NCI-H2081 (cell line): ENCODE data around the gene ATP1A3.

Experiments
- DNase-seq, 2 experiments: peaks; one replicate each; lab custom pipeline; 2025; lab: John Stamatoyannopoulos, UW

ATP1A3 gene

GRCh38 chr19:41987141-41987860 is 6.7 kb downstream of the ATP1A3 start:
- no peak for DNase-seq

- DNase-seq: no peak
Observed at GRCh38 chr19:41984961-41985360, 9.1 kb downstream of the ATP1A3 start.

DNA sequence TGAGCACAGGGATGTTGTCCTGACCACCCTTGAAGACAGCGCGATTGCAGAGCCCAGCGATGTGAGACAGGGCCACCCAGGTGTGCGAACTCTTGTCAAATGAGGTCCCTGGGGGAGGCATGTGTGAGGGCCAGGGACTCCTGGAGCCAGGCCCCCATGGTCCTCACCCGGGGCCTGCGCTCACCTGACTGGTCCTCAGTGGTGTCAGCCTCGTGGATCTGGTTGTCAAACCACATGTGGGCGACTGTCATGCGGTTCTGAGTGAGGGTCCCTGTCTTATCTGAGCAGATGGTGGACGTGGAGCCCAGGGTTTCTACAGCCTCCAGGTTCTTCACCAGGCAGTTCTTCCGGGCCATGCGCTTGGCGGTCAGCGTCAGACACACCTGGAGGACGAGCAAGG is 12.3 kb downstream of the ATP1A3 start:
- DNase-seq: no peak

DNA sequence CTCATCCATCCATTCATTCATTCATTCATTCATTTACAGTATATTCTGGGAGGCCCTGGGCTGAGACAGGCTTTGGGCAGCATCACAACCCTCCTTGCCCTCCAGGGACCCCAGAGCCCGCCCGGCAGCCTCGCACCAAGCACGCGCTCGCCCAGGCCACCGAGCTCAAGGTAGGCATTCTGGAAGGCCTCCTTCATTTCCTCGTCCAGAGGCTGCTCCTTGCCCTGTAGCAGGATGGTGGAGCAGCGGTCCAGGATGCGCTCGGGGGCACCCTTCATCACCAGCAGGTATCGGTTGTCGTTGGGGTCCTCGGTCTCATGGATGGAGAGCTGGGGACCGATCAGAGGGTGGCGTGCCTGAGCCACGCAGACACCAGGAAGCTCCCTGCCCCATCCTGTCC is 15.6 kb downstream of the ATP1A3 start:
- no peak for DNase-seq

DNA sequence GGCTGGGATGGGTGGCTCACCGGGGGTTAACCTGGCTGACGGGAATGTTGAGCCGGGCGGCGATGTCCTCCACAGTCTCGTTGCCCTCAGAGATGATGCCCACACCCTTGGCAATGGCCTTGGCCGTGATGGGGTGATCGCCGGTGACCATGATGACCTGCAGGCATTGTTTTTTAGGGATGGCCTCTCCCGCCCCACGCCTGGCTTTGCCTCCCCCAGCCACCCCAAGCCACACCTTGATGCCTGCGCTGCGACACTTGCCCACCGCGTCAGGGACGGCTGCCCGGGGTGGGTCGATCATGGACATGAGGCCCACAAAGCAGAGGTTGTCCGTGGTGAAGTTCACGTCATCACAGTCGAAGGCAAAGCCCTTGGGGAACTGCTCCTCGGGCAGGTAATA is 16.1 kb downstream of the ATP1A3 start:
- no peak for DNase-seq

DNA sequence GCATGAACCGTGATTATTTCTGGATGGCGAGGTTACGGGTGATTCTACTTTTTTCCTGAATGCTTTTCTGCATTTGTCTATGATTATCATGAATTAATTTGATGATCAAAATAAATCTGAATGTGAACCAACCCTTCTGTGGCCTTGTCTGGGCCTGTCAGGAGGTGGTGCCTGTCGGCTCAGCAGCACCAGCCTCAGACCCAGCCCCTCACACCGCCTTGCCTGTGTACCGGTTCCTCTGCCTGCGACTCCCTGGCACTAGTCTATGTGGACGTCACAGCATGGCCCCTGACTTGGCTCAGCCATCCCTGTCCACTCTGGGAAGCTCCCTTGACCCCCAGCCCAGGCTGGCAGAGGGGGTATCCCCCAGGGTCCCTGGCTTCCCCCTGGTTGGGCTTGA is 19.4 kb downstream of the ATP1A3 start:
- no peak for DNase-seq

- no peak for DNase-seq
Observed at GRCh38 chr19:41971363-41971762, 22.7 kb downstream of the ATP1A3 start.

- DNase-seq: no peak
Observed at GRCh38 chr19:41969772-41970458, 24.1 kb downstream of the ATP1A3 start.

GRCh38 chr19:41968751-41969595 is 25.1 kb downstream of the ATP1A3 start:
- DNase-seq: no peak

DNA sequence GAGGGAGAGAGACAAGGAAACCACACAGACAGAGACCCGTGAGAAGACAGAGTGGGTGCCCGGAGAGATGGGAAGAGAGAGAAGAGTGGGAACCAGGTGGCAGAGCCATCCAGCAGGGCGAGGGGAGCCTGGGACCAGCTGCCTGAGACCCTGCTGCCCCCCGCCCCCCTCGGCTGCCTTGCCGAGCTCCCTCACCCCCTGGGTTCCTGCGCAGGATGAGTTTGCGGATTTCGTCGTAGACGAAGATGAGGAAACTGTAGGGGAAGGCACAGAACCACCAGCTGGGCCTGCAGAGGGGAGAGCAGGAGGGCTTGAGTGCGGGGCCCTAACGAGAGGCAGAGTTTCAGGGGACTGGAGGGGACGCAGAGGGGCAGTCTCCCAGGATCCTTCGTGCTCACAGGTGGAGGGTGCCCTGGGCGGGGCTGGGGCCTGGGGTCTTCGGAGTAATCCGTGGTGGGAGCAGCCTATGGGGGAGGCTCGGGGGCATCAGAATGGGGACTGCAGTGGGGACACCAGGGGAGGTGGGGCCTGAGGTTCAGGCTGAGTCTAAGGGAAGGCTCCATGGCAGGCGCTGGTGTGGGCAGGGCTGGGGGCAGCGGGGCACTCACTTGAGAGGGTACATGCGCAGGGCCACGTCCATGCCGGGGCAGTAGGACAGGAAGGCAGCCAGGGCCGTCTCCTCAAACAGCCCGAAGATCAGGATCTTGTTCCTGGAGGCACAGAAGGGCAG is 26.8 kb downstream of the ATP1A3 start:
- DNase-seq: no peak

- DNase-seq: no peak
Observed at GRCh38 chr19:41965106-41965505, 28.9 kb downstream of the ATP1A3 start.

- no peak for DNase-seq
Observed at GRCh38 chr19:41960973-41961372, 33.1 kb downstream of the ATP1A3 start.

DNA sequence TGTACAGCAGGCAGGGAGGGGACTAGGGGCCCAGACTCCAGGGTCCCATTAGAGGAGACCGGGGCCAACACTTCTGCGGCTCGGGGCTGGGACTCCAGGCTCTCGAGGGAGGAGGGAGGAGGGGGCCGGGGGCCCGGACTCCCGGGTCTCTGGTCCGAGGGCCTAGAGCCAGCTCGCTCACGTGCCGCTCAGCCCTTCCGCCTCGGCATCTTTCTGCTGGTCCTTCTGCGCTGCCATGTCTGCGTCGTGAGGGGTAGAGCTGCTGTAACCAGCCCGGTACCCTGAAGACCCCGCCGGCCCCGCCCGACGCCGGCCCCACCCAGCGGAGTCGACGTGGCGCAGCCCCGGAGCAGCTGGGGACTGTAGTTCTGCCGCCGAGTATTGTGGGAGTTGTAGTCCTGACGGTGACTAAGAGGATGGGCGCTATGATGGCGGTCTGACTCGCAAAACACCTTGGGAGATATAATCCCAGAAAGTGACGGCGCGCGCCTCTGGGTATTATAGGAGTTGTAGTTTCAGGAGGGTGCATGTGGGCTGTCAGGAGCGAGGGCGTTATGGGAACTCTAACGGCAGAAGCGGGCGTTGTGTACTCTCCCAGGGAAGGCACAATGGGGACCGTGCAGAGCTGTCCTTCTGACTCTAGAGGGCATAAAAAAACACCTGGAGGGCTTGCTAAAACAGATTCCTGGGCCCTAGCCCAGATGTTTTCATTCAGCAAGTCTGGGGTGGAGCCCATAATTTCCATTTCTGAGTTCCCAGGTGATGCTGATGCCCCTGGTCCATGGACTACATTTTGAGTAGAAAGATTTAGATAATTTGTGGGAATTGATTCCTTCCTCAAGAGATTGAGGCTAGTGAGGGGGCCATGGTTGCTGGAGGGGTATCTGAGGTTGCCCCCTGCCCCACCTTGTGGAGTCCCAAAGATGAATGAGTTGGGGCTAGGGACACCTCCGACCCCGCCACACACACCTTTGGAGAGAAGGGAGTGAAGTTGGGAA is 34.7 kb downstream of the ATP1A3 start, which contains the start of gene RABAC1:
TSS of gene RABAC1 (minus strand) at position 266 of the 998 bp plus-strand sequence. CDS start at position 237, 29 bp downstream.
- peak; percentile 85 to 89 for DNase-seq

GRCh38 chr19:41958367-41959055 is 35.5 kb downstream of the ATP1A3 start:
- peak; percentile 66 to 70 for DNase-seq

GRCh38 chr19:41957838-41958366 is 36.1 kb downstream of the ATP1A3 start:
- DNase-seq: peak; percentile 79 to 80

DNA sequence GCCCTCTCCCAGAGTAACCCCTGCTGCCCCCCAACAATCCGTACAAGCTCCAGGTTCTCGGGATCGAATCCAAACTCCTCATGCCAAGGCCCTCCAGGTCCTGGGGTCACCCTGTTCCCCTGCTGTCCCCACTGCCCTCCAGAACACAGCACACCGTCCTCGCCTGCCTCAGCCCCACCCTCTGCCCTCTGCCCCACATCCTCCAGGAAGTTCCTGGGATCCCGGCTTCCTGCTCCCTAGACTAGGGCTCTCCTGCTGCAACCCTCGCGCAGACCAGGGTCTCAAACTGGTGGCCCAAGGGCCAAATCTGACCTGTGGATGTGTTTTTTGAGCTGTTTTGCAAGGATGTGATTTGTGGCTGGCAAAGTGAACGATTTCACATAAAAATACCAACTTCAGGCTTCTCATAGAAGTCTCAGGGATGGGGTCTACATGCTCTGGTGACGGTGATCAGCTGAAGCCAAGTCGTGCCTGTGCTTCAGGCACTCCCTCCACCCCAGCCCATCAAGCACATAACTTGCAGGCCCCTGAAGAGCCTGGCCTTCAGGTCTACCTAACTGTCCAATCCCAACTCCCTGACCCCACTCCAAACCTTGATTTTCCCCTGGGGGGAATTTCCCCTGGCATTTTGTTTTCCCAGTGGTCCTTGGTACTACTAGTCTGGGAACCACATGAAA is 36.7 kb downstream of the ATP1A3 start:
- no peak for DNase-seq

DNA sequence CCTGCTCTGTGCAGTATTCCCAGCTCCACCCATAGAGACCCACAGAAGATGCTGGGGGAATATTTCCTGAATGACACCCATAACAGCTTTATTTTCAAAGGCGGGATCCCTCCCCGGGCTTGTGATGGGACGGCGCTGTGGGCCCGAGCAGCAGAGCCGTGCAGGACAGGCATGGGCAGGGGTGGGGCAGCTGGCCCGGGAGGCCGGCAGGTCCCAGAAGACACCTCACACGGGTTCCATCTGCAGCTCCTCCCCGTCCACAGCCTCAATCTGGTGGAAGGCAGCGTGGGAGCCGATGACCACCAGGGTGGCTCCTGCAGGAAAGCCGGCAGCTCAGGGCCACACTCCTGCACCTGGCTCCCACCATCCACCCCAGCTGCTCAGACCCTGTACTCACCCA is 37.4 kb downstream of the ATP1A3 start:
- DNase-seq: no peak

DNA sequence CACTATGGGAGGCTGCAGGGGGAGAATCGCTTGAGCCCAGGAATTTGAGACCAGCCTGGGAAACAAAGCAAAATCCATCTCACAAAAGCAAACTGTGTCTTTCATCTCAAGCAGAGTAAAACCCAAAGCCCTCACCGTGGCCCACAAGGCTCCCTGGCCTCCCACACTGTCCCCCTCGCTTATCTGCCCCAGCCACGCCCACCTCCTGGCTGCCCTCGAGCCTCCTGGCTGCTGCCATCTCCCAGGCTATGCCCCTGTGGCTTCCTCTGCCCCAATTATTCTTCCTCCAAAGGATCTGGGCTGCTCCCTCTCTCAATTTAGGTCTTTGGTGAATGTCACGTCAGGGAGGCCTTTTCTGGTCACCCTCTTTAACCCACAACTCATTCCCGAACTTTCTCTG is 38.5 kb downstream of the ATP1A3 start:
- no peak for DNase-seq

DNA sequence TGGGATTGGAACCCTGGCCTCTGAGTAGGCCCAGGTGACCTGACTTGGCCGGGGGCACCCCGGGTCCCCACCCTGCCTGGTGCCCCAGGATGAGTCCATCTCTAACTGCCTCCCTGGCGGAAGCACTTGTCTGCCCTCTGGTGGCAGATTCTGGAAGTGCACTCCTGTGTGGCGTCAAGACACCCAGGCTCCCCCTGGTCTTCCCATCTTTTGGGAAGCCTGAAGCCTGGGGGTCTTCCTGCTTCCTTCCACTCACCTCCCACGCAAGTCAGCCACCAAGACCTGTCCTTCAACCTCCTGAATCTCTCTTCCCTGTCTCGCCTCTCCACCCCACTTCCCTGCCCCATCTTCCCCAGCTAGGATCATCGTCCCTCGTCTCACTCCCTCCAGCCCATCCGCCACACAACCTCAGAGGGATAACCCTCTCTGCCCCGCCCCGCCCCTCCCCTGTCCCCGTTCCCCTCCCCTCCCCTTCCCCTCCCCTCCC is 42.3 kb downstream of the ATP1A3 start:
- DNase-seq: peak; percentile 59 to 66
